GM12874 (cell line): ENCODE data around the gene PRMT9.

Experiments
- TF ChIP-seq, protein P1 (sequence below): IDR thresholded peaks from 2 replicates; pipeline ENCODE4 v1.5.1; 2011; ENCODE audit warnings: low read depth, mild to moderate bottlenecking, control low read depth, low read length, moderate library complexity; ENCODE audit not compliant: insufficient read depth

PRMT9 gene

DNA sequence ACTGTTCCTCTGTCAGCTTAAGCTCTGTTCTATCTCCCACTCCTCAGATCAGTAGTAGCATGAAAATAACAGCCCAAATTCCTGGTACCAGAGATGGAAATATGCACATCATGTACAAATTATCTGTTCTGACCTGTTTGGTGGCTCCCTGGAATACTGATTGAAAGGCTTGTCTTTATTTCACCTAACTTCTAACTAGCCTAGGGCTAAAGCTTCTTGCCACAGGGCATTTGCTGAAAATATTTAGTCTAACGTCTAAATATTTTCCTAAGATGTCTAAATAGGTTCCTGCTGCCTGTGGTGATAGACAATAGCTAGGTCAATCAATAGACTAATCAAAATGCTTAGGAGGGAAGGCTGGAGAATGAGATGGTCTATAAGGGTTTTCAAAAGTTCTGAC, 12.9 kb upstream of the PRMT9 start:
- TF ChIP-seq, protein P1, sequence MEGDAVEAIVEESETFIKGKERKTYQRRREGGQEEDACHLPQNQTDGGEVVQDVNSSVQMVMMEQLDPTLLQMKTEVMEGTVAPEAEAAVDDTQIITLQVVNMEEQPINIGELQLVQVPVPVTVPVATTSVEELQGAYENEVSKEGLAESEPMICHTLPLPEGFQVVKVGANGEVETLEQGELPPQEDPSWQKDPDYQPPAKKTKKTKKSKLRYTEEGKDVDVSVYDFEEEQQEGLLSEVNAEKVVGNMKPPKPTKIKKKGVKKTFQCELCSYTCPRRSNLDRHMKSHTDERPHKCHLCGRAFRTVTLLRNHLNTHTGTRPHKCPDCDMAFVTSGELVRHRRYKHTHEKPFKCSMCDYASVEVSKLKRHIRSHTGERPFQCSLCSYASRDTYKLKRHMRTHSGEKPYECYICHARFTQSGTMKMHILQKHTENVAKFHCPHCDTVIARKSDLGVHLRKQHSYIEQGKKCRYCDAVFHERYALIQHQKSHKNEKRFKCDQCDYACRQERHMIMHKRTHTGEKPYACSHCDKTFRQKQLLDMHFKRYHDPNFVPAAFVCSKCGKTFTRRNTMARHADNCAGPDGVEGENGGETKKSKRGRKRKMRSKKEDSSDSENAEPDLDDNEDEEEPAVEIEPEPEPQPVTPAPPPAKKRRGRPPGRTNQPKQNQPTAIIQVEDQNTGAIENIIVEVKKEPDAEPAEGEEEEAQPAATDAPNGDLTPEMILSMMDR = no peak

DNA sequence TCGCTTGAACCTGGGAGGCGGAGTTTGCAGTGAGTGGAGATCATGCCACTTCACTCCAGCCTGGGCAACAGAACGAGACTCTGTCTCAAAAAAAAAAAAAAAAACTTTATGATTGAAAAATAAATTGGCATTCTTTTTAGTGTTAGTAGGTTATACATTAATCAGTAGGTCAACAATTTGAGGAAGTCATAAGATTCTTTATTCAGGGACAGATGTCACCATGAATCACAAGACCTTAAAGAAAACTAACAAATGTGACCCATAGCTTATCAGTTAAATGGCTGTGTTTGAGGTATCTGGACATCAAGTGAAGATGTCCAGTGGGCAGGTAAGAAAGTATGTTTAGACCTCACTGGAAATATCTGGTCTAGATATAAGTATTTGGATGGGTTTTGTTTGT, 9.3 kb upstream of the PRMT9 start:
- TF ChIP-seq, protein P1 = no peak

DNA sequence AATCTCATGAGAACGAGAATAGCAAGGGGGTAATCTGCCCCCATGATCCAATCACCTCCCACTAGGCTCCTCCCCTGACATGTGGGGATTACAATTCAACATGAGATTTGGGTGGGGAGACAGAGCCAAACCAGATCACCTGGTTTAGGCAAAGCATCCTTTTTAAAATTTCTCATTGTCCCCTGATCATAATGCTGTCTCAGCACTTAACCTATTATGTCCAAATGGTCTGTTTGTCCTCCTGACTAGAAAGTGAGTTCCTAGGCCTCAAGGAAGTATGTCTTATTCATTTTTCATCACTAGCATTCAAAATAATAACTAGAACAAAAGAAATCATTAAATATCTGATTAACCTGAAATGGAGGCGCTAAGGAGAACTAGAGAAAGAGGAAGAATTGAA, 7.9 kb upstream of the PRMT9 start:
- TF ChIP-seq, protein P1 = no peak

DNA sequence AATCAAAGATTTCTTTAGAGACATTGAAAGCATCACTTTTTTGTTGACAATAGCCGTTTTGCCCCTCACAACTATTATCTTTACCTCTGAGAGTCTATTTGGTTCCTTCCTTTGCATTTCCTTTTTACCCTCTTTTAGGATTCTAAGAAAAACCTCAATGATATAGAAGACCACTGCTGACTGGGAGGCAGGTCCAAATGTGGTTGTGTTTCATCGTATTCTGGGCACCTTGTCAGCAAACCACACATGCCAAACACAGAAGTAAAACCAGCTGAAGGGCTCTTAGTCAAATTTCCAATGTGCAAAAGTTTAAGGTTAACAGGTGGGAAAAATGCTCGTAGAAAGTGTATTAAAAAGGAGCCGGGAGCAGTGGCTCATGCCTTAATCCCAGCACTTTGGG, 5.1 kb upstream of the PRMT9 start:
- TF ChIP-seq, protein P1 = no peak

DNA sequence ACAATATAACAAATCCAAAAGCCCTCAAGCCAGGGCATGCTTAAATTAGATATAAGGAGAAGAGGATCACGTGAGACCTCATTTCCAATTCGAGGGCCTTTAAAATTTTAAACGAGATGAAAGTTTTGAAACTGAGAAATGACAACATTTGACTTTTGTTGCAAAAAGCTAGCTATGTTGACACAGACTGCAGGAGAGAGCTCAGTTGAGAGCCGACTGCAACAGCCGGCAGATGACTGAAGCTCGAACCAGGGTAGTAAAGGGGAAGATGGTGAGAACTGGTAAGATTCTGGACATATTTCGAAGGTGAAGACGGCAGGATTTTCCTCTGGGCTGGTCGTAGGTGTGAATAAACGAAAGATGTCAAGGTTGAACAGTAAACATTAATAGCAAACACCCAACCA, 773 bp downstream of the PRMT9 start:
- TF ChIP-seq, protein P1 = no peak

DNA sequence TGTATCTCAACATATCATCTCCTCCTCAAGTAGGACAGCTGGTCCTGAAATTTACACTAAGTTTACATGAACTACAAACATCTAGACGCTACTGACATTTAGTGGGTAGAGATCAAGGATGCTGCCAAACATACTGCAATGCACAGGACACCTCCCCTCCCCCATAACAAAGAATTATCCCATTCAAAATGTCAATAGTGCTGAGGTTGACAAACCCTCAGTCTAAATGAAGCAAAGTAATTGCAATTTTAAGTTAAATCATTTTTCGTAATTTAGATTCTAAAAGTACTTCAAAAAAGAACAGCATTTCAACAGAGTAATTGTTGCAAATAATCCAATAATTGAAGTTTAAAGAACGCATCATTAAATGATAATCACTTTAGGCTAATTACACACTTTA, 1.2 kb downstream of the PRMT9 start:
- TF ChIP-seq, protein P1 = no peak

DNA sequence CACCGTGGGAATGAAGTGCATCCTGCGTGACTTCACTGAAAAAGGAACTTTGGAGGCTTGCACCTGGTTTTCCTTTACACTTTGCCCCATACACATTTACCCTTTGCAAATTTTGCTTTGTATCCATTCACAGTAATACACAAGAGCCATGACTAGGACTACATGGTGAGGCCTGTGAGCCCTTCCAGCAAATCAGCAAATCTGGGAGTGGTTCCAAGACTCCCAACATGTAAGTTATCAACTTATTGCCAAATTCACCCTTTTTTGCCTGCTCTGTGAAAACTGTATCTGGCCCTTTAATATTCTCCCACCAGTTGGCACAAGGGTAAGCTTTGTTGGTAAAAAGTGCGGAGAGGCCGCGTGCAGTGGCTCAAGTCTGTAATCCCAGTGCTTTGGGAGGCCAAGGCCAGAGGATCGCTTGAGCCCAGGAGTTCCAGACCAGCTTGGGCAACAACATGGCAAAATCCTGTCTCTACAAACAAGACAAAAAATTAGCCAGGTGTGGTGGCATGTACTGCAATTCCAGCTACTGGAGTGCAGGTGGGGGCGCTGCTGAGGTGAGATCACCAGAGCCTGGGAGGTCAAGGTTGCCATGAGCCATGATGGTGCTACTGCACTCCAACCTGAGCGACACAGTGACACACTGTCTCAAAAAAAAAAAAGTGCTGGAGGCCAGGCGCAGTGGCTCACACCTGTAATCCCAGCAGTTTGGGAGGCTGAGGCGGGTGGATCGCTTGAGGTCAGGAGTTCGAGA, 5.0 kb downstream of the PRMT9 start:
- TF ChIP-seq, protein P1 = peak; percentile 47
